Measurements from ENCODE around the gene CELA1.
"Not testable (repeated sequence)": the region's sequence is repeated elsewhere in the genome, so short reads cannot be mapped to it uniquely, and the experiment has no call there.

Gene CELA1

GRCh38 chr12:51307655-51308593 lies 38.6 kb downstream of the CELA1 start:
- DNase-seq, result no peak

GRCh38 chr12:51306507-51306906 lies 40.0 kb downstream of the CELA1 start:
- DNase-seq, result no peak

- not testable (repeated sequence) for DNase-seq
Measured at GRCh38 chr12:51300768-51301167, 45.7 kb downstream of the CELA1 start.

GRCh38 chr12:51295651-51296050 lies 50.8 kb downstream of the CELA1 start:
- DNase-seq, result no peak

GRCh38 chr12:51294097-51294496 lies 52.4 kb downstream of the CELA1 start:
- DNase-seq, result not testable (repeated sequence)

DNA sequence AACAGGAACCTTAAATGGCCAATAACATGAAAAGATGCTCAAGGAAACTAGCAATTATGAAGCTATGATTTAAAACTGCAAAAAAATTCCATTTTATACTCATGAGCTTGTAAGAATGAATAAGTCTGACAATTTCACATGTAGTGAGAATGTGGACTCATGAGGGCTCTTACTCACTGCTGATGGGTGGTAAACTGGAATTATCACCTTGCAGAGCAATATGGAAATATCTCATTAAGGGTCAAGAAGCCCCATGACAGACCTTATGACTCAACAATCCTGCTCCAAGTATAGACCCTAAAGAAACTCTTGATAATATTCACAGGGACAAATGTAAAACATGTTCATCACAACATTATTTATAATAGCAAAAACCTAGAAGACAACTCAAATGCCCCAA lies 52.8 kb downstream of the CELA1 start:
- DNase-seq, result no peak

GRCh38 chr12:51291603-51292513 lies 54.6 kb downstream of the CELA1 start:
- peak; percentile 52 for DNase-seq

DNA sequence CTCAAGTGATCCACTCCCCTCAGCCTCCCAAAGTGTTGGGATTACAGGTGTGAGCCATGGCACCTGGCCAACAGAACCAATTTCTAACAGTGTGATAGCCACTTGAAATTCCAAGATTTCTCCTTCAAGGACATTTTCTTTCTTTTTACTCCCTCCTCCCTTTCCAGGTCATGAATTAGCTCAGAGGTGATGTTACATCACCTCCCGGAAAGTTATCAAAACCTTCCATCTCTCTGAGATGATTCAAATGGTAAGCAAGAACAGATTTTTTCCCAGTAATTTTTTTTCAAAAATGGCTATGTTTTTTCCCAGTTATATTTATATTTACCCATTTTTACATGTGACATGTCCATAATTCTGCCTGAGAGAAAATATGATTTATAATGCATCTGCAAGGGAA lies 60.6 kb downstream of the CELA1 start:
- DNase-seq, result no peak

DNA sequence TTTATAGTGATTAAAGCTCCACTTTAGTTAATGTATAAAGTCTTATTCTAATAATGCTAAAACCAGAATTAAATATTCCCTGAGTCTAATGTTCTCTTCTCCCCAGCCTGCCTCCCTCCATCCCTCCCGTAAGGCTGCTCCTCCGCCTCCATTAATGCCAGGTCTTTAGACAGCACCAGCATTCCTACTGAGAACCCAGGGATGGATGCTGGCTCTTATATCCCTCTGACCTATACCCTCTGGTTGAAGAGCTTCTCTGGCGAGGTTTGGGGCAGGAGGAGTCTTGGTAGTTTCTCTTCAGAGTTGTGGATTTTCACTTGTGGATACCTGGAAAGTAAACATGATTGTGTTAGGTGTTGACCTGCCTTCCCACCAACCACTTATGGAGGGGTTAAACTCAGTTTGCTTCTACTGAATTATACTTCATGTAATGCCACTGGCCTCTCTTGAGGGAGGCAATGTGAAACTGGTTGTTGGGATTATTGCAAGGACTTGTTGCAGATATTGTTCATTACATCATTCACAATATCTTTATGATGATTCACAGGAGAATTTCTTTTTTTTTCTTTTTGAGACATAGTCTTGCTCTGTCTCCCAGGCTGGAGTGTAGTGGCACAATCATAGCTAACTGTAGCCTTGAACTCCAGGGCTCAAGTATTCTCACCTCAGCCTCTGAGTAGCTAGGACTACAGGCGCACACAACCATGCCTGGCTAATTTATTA lies 65.1 kb downstream of the CELA1 start:
- DNase-seq, result no peak
